UCSD-AML1 (cell line): ENCODE measurements around the gene COL3A1.

Experiments used
- DNase-seq: peaks from one replicate; lab custom pipeline; 2025; ENCODE audit not compliant: unreplicated experiment; lab: John Stamatoyannopoulos, UW

COL3A1 gene

DNA sequence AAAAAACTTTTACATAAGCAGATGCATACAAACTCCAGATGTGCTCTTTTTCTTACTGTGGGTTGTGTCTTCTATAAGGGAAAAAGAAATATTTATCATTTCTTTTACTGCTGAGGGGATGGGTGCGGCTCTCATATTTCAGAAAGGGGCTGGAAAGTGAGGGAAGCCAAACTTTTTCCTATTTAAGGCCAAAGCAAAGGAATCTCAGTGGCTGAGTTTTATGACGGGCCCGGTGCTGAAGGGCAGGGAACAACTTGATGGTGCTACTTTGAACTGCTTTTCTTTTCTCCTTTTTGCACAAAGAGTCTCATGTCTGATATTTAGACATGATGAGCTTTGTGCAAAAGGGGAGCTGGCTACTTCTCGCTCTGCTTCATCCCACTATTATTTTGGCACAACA is at the start of gene COL3A1:
Gene COL3A1, plus strand, starts transcription at position 210 of the 400 bp plus-strand sequence. Its CDS starts 117 bp downstream, at position 327.
- no peak for DNase-seq

DNA sequence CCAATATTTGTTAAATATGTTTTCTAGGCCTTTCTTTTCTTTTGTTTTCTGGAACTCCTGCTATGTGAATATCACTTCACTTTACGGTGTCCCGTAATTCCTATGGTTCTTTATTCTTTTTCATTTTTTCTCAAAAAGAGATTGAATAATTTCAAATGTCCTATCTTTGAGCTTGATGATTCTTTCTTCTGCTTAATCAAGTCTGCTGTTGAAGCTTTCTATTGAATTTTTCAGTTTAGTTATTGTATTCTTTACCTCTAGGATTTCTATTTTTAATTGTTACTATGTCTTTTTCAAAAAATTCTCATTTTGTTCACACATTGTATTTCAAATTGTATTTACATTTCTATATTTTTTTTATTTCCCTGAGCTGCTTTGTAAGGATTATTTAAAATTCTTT is 45.5 kb upstream of the COL3A1 start:
- DNase-seq = no peak

DNA sequence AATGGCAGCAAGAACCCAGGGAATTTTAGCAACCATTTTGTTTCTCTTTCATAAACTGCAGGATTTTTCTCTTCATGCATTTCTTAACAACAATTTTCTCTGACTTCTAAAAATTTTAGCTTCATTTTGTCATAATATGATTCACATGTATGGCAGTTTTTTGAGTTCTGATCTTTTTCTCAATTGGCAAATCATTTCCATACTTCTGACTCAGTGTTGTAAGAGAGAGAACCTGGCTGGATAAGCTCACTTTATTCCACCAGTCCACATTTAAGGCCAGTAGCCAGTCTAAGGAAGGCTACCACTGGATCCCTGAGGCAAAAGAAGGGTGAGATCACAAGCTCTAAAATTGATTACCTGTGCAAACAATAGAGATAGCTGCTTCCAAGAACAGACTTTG is 42.8 kb upstream of the COL3A1 start:
- DNase-seq = no peak

- no peak for DNase-seq
Measured at GRCh38 chr2:188937228-188938220, 36.6 kb upstream of the COL3A1 start.

- DNase-seq = no peak
Measured at GRCh38 chr2:188940171-188940570, 34.0 kb upstream of the COL3A1 start.

- no peak for DNase-seq
Measured at GRCh38 chr2:188944442-188944841, 29.7 kb upstream of the COL3A1 start.

- no peak for DNase-seq
Measured at GRCh38 chr2:188949046-188949818, 24.9 kb upstream of the COL3A1 start.

GRCh38 chr2:188952901-188953300 is 21.3 kb upstream of the COL3A1 start:
- no peak for DNase-seq

DNA sequence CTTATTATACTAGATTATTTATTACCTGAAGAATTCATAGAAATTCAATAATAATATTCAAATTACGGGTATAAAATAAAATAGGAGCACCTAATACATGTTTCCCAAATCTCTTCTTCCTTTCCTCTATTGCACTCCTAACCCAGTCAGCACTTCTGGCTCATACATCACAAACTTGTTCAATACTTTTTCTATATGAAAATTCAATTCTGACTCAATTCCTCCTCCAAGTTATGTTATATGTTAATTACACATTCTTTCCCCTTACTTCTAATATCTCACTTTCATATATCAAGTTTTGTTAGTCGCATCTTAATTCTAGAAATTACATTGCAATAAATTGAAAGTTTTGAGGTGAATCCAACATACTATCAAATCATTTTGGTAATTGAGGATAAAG is 17.9 kb upstream of the COL3A1 start:
- no peak for DNase-seq

DNA sequence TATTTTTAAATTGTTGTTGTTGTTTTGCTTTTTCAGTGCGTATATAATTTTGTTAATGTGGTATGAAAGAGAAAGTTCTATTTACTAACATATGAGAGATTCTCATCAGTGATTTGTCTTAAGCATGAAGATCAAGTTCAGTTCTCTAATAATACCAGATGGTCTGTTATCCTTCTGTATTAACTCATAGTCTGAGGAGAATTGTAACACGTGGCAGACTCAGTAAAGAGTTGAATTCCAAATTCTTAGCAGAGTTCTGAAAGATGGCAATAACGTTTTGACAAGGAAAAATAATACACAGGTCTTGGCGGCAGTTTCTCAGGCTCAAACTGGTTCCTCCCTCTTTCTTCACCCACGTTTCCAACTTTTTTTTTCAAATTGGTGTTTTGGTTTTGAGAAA is 17.2 kb upstream of the COL3A1 start:
- DNase-seq = no peak

- DNase-seq = no peak
Measured at GRCh38 chr2:188957646-188958045, 16.5 kb upstream of the COL3A1 start.

DNA sequence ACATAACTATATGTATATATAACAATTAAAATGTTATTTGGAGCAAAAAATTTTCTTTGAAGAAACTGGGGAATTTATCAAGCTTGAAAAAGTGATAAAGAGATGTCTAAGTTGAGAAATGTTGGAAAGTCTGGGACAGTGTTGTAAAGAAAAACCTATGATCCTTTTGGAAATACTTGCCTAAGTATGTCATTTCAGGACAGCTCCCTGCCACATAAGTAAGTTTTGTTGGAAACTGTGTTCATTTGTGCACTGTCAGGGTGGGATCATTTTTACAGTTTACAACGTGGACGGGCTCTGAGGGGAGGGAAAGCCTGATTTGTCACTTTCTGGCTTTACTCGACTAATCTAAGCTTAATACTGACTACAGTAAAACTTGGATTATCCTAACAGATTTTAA is 10.4 kb upstream of the COL3A1 start:
- DNase-seq = no peak

DNA sequence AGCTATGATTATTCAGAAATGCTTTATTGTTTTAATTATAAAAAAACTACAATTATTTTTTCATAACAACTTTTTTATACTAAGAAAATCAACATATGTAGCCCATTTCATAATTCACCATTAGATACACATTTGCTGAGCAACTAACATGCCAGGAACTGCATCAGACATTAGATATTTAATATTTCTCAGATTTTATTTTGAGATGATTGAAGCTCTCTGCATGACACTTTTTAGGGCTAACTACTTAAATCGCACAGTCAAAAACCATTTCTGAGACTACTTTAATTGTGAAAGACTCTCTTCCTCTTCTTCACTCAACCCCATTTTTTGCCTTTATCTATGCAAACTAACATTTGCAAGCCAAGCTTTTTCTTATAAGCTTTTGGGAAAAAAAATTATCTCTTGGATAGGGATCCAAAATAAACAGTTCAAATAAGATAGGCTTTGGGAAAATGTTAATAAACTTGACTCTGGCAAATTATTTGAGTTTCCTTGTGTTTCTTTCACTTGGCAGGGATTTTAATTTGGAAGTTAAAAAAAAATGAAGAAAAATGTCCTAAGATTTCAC is 9.1 kb upstream of the COL3A1 start:
- no peak for DNase-seq

GRCh38 chr2:188965563-188965962 is 8.6 kb upstream of the COL3A1 start:
- no peak for DNase-seq

DNA sequence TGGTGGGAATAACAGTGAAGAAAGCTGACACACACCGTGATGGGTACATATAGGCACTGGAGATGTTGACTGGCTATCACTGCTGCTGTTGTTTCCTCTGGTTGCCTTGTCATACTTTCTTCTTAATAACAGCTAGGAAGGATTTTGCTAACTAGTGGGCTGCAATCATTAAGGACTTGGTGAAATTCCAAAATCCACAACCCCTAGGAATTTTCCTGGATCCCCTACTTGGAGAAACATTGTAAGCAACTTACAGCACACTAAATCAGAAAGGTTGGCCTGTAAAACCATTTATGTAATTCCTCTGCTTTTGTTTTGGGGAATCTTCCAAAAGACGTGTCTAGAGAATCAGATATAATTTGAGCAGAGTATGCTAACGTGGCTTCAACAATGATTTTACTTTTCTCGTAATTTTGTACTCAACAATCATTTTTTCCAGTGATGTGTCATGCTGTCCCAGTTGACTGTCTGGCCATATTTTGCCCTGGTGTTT is 8.0 kb upstream of the COL3A1 start:
- DNase-seq = no peak

DNA sequence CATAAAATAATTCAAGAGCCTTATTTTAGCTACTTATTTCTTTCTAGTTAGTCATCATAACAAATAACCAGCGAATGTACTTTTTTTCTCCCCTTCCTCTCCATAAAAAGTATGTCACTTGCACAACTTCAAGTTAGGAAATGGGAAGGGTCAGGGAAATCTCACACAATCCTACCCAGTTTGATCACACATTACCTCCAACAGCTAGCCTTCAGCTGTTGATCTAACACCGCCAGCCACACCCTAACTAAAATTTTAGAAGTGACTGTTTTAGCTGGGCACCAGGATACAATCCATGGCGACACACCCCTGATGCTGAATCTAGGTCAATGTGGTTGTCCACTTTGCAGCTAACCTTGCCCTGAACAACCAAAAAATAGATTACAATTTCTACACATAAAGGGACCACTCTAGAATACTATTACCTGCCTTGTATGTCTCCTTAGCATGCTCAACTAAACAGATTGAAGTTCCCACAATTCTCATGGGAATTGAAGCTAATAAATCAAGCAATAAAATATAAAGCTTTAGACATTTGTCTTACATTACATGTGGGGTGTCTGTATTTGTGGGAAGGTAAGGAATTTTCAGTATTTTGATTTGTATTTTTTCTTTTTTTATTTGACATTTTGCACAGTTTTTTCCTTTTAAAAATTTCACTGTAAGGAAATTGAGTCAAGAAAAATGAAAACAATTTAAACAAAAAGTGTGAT is 7.3 kb upstream of the COL3A1 start:
- no peak for DNase-seq

- DNase-seq = no peak
Measured at GRCh38 chr2:188969236-188969635, 4.9 kb upstream of the COL3A1 start.

- DNase-seq = no peak
Measured at GRCh38 chr2:188969651-188970050, 4.5 kb upstream of the COL3A1 start.

DNA sequence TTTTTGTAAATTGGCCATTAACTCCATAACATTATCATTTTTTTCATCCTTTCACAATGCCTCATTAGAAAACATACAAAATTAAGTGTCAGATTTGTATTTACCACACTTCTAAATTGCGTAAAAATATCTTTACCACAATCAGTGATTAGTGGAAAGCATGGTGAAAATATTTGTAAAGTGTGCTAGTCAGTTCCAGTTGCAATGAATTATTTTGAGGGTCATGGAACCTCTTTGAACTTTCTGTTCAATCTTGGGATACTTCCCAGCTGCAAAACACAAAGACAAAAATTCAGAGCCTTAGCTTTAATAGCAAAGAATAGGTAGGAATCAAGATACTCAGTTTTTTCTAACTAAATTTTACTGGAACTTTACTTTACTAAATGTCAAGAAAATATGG is 4.0 kb upstream of the COL3A1 start:
- no peak for DNase-seq

GRCh38 chr2:188971432-188971861 is 2.7 kb upstream of the COL3A1 start:
- no peak for DNase-seq

- DNase-seq = no peak
Measured at GRCh38 chr2:188973641-188974040, 532 bp upstream of the COL3A1 start.
